ENCODE data around the gene MYO18B.

MYO18B gene

GRCh38 chr22:25712661-25713400, 29.2 kb upstream of the MYO18B start:
- DNase-seq: no peak

- no peak for DNase-seq
Observed at GRCh38 chr22:25714070-25714469, 27.9 kb upstream of the MYO18B start.

GRCh38 chr22:25714739-25715138, 27.2 kb upstream of the MYO18B start:
- no peak for DNase-seq

- no peak for DNase-seq
Observed at GRCh38 chr22:25716637-25717036, 25.4 kb upstream of the MYO18B start.

- no peak for DNase-seq
Observed at GRCh38 chr22:25718135-25718840, 23.7 kb upstream of the MYO18B start.

- no peak for DNase-seq
Observed at GRCh38 chr22:25722223-25722622, 19.8 kb upstream of the MYO18B start.

- DNase-seq: no peak
Observed at GRCh38 chr22:25722626-25723025, 19.4 kb upstream of the MYO18B start.

GRCh38 chr22:25726241-25726640, 15.7 kb upstream of the MYO18B start:
- DNase-seq: no peak

GRCh38 chr22:25728071-25728470, 13.9 kb upstream of the MYO18B start:
- DNase-seq: no peak

GRCh38 chr22:25729016-25729995, 12.7 kb upstream of the MYO18B start:
- no peak for DNase-seq

GRCh38 chr22:25735650-25736049, 6.3 kb upstream of the MYO18B start:
- no peak for DNase-seq

- DNase-seq: no peak
Observed at GRCh38 chr22:25736378-25737011, 5.5 kb upstream of the MYO18B start.

GRCh38 chr22:25739659-25740344, 2.2 kb upstream of the MYO18B start:
- DNase-seq: no peak

GRCh38 chr22:25742918-25743708, 1.1 kb downstream of the MYO18B start:
- DNase-seq: no peak

GRCh38 chr22:25744694-25745093, 2.7 kb downstream of the MYO18B start:
- no peak for DNase-seq

GRCh38 chr22:25745341-25746011, 3.5 kb downstream of the MYO18B start:
- no peak for DNase-seq

GRCh38 chr22:25746012-25746373, 4.0 kb downstream of the MYO18B start:
- no peak for DNase-seq

- no peak for DNase-seq
Observed at GRCh38 chr22:25747245-25747944, 5.4 kb downstream of the MYO18B start.

GRCh38 chr22:25748140-25748539, 6.2 kb downstream of the MYO18B start:
- DNase-seq: no peak

GRCh38 chr22:25748704-25749103, 6.7 kb downstream of the MYO18B start:
- DNase-seq: no peak
